Measurements from ENCODE around the gene DENND11.

Gene DENND11

DNA sequence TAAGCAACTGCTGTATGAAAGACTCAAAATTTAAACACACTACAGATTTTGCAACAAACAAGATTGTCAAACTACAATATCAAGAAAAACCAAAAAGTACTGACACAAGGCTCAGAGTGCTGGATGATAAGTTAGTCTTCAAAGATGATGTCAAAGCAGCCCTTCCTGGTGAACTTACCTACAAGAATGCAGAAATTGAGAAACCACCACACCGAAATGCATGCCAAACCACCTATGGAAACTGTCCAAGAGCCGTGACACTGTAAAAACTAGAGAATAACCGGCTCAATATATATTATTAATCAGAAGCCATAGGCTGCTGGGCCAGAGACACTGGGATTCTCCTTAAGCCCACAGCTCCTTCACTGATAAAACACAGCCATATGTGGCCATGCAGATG, 25.3 kb downstream of the DENND11 start:
- DNase-seq: no peak

DNA sequence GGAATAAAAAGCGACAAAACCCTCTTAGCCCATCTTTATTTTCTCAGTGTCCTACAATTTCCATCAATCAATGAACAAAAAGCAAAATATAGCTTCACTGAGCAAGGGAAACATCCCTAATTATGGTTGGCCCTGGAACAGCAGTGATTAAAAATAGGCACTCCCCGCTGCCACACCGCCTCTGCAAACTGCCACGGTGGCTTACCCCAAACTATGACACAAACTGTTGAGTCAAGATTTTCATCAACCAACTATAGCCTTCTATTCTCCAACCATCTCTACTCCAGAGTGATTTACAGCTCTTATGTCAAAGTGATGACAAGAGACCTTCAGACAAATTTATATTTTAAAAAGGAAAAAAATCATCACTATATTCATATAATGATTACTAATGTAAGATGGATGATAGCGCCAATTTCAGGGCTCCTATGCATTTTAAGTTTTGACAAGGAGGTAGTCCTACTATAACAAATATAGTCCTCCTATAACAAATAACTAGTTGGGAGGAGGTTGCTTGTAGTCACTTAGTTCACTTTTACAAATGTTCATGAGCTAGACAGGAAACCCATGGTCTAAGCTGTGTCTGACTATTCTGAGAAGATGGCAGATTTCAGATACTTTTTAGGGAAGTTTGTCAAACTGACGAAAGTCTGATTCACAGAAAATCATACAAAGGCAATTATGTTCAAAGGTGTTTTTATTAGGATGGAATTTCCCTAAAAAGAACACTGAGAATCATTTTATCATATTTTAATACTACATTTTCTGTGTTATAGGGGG, 26.3 kb downstream of the DENND11 start:
- no peak for DNase-seq

DNA sequence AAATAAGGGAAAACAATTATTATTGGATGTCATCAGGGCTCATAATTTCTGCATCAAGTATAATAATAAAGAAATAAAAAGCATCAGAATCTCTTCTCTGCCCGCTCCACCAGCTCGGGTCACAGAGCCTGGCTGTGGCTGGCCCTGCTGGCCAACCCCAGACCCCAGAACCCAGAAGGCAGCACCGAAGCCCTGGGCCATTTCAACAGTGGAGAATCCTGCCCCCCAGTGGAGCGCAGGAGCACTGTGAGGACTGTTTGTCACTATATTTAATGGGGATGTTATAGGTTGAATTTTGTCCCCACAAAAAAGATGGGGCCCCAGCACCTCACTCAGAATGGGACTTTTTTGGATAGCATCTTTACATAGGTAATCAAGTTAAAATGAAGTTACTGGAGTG, 27.3 kb downstream of the DENND11 start:
- DNase-seq: no peak

DNA sequence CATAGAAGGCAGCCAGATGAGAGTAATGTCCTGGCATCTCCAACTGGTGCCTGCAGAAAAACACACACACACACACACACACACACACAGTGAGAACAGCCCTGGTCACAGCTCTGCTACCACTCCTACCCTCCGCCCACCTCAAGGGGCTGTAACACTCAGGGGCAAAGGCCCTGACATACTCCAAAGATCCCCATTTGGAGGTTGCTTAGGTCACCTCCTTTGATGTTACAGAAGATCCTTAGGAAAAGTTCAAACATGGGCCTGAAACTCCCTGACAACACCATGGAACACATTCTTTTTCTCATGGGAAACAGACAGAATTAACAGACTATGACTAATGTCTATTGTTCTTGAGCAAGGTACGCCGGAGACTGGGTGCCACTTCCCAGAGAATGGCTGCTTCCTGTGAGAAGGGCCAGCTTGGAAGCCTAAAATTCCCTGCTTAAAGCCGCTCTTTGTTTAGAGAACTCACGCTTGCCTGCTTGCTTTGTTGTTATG, 27.7 kb downstream of the DENND11 start:
- no peak for DNase-seq

DNA sequence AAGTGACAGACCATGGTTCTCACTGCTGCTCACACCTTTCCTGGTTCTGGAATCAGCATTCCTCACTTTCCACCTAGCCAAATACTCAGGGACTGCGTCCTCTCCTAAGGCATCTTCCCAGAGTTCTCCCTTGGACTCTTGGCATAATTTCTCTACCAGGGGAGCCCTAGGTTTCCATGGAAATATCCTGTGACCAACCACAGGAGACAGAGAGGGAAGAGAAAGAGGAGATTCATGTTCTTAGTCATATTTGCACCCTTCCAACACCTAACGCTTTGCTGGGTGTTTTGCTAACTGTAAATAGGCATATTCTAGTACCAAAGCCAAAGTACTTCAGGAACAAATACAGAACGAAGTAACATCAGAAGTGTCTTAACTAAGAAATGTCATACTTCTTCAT, 28.6 kb downstream of the DENND11 start:
- DNase-seq: no peak

DNA sequence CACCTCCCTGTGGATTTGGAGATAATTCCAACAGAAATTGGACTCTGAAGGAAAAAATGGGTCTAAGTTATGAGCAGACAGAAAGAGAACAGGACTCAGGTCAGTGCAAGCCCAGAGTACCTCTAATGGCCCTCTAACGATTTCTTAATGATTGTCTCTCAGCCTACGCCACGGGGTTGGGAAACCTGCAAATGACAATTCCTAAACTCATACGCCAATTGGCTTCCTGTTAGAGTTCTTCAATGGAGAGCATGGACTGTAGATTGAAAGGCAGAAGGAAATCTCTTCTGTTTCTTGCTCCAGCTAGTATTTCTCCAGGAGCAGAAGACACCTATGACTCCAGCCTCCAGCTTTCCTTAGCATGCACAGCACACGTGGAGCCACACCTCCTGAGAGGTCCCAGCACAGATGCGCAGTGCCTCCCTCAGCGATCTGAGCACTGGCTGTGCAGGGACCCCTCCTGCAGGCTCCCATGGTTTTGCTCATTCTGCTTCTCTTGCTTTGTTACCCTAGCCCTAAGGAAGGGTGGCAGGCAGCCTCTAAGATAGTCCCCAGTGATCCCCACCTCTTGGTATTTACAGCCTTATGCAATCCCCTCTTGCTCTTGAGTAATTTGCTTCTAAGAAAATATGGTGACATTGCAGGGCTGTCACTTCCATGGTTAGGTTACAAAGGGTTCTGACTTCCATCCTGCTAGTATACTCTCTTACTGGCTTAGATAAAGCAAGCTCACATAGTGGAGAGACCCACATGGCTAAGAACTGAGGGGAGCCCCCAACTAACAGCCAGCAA, 30.1 kb downstream of the DENND11 start:
- DNase-seq: no peak

DNA sequence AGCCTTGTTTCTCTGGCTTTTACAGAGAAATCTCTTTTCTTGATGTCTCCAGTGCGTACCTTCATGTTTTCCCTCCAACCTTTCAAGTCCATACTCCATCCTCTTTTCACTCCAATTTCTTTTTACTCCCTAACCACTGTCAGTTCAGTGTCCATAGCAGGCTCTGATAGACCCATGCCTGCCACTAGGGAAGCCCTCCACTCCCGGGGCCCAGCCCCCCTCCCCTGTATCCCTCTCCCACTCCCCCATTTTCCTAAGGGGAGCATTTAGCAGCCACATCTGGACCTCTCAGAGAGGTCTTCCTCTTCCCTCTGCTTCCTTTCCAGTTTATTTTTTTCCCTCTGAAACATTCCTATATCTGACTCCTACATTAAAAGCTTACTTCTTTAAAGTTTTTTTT, 33.1 kb downstream of the DENND11 start:
- DNase-seq: no peak

DNA sequence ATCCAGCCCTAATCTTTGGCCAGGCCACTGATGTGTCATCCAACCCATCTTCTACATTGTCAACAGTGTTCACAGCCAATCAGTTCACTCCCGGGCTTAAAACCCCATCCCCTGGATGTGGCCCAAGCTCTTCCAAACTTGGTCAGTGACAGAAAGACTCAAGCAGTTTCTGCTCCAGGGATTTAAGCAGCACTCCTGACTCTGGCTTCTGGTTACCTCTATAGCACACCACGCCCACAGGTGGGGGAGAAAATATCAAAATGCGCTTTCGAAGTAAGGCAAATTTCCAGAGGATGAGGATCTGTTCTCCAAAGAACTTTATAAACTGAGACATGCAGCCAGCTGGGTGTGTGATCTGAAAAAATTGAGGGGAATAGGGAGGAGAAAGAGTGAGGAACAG, 35.9 kb downstream of the DENND11 start:
- DNase-seq: no peak

DNA sequence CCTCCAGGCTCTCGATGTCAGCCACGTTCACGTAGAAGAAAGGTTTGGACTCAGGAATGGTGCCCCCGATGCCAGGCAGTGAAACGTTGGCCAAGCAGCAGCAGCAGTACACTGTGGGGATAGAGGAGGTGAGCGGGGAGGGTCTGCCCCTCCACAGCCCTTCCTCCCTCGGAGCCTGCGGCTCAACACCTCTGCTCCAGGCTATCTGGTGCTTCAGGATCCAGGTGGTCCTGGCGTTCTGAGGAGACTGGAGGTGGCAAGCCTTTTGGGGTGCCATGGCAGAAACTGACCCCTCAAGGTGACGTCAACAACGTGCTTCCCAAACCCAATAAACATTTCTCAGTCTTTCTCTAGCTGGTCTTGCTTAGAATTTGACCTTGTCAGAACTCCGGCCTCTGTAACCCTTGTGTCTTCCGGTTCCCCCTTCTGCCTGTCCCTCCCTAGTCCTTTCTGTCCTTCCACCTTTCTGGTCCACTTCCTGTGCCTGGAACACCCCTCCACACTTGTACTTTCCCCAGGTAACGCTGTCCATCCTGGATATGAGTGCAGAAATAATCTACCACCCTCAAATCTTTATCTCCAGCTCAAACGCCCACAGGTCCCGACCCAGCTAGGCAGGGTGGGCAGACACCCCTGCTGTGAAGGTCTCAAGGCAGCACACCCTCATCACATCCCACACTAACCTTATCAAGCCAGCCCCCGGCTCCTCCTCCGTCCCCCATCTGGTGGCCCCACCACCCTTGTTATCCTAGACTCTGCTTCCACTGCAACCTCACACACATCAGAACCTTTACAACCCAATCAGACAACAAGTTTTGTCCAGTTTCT, 36.5 kb downstream of the DENND11 start:
- no peak for DNase-seq

DNA sequence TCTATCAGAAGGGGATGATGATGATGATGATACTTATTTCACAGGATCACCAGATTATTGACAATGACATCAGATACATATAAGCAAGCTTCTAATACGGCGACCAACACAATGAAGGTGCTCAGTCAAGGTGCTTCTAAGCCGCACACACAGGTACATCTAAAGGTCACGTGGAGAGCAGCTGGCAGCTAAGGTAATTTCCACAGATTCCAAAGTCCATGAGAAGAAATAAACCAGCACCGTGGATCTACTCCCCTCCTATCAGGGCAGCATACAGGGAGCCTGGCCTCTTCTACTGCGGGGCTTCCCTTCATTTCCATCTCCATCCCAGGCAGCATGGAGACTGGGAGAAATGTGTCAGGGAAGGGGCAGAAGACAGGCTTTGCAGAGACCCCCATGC, 37.5 kb downstream of the DENND11 start:
- no peak for DNase-seq

DNA sequence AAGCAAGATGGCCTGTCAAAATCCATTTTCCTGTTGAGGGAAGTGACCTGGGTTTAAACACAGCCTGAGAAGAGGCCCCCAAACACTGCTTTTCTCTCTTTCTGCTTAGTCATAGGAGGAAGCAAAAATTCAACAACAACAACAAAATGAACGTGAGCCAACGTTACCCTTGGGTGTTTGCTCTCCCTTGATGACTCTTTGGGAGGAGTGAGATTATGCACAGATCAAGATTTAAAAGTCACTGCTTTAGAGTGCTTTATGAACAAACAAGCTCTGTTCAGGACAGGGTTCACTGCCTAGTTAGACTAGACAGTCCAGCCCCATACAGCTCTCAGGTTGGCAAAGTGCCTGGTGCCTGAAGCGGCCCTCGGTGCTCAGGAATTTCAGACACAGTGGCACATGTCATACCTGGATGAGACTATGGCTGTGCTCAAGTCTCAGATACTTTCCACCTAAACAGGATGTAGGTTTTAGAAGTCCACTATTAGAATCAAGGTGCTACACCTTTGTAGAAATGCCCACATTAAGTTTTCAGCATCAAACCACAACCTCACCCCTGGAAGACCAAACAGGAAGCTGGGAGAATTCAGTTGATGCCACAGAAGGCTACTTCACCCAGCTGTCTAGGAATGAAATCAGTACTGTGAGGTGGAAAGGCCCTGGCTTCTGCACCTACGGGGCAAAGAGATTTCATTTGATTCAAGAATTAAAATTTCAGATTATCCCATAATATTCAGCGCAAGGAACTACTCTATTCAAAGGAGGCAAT, 38.7 kb downstream of the DENND11 start:
- DNase-seq: no peak

DNA sequence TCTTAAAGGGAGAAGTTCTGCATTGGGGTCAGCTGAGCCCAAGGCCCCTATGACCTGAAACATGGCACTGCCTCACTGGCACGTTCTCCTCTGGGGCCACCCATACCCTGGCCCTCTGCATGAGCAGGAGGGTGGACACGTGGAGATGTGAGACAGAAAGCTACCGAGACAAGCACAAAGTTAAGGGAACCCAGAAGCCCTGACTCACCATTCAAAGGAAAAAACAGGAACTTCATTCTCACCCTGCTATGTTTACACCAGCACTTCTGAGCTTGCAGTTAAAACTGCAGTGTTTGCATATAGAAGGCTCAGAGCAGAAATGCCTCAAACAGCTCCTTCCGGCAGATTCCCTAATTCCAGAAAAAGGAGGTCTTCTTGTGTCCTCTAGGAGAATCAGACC, 41.7 kb downstream of the DENND11 start:
- peak; percentile 35 for DNase-seq

DNA sequence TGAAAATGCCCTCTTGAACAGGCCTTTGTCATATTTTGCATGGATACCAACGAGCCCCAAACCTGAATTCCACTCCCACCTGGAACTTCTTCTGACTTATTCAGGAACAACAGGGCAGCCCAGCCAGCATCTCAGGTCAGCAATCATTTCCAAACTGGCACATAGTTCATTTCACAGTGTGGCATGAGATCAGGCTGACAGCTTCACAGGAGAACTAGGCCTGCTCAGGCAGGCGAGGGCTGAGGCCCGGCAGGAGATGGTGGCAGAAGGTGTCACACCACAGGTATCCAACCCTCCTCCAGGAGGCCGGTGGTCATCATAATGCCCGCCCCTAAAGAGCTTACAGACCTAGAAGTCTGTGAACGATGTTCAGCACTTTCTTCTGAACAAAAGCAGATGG, 42.5 kb downstream of the DENND11 start:
- DNase-seq: no peak

DNA sequence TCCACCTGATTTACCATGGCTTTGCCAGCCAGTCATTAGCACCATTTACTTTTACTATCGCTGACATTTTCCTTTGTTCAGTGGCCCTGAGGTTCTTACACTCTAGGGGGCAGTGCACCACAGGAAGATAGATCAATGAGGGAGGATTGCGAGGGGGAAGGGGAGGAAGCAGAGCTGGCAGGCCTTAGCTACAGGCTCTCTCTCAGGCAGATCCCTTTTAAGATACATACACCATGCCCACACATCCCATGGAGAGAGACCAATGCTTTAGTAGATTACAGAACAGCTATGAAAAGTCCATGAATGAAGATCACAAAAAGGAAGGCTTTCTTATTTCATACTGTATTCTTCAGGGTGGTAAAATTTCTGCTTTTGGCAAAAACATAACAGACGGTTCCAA, 47.4 kb downstream of the DENND11 start:
- peak; percentile 63 for DNase-seq

DNA sequence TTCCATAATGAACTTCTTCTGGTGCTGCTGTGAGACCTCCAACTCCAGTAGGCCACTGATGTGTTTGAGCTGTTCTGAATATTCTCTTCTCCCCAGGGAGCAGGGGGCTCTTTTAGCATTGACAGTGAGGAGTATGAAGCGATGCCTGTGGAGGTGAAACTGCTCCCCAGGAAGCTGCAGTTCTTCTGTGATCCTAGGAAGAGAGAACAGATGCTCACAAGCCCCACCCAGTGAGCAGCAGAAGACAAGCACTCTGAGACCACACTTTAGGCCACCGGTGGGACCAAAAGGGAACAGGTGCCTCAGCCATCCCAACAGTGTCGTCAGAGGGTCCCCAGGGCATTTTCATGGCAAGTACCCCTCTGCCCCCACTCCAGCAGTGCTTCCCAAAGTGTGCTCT, 49.3 kb downstream of the DENND11 start:
- DNase-seq: no peak
